HG03378 (cell line): ENCODE results near the gene TAGAP.
"Not testable (repeated sequence)": the region's sequence is repeated elsewhere in the genome, so short reads cannot be mapped to it uniquely, and the experiment has no call there.

Source experiments
- ATAC-seq: cut with Tn5 transposase; IDR thresholded peaks from one replicate; pipeline ENCODE4 v1.9.1; 2021; ENCODE audit warnings: mild to moderate bottlenecking, moderate library complexity; ENCODE audit not compliant: unreplicated experiment

Gene TAGAP

GRCh38 chr6:159013229-159013628, 31.6 kb downstream of the TAGAP start:
- ATAC-seq = no peak

GRCh38 chr6:159012201-159012600, 32.6 kb downstream of the TAGAP start:
- no peak for ATAC-seq

- ATAC-seq = not testable (repeated sequence)
Observed at GRCh38 chr6:159010037-159010612, 34.7 kb downstream of the TAGAP start.

GRCh38 chr6:159008656-159009288, 36.0 kb downstream of the TAGAP start:
- ATAC-seq = no peak

- no peak for ATAC-seq
Observed at GRCh38 chr6:159007510-159007909, 37.3 kb downstream of the TAGAP start.

GRCh38 chr6:159005436-159005835, 39.4 kb downstream of the TAGAP start:
- ATAC-seq = no peak

- ATAC-seq = no peak
Observed at GRCh38 chr6:159004592-159004991, 40.2 kb downstream of the TAGAP start.

GRCh38 chr6:159002432-159003155, 42.2 kb downstream of the TAGAP start:
- no peak for ATAC-seq

GRCh38 chr6:158999666-159000403, 45.0 kb downstream of the TAGAP start, which contains the start of gene RSPH3:
Gene RSPH3, minus strand, starts transcription at chr6:159000202. Its CDS starts 652 bp downstream, at chr6:158999550.
- peak; percentile 89 for ATAC-seq

GRCh38 chr6:158999154-158999665, 45.6 kb downstream of the TAGAP start:
- peak; percentile 22 for ATAC-seq

- no peak for ATAC-seq
Observed at GRCh38 chr6:158996856-158997255, 47.9 kb downstream of the TAGAP start.

- ATAC-seq = no peak
Observed at GRCh38 chr6:158993639-158994038, 51.2 kb downstream of the TAGAP start.

- no peak for ATAC-seq
Observed at GRCh38 chr6:158991017-158991723, 53.6 kb downstream of the TAGAP start.

GRCh38 chr6:158989711-158990110, 55.1 kb downstream of the TAGAP start:
- ATAC-seq = not testable (repeated sequence)

GRCh38 chr6:158988477-158988876, 56.3 kb downstream of the TAGAP start:
- no peak for ATAC-seq

GRCh38 chr6:158987657-158988056, 57.1 kb downstream of the TAGAP start:
- ATAC-seq = no peak
